ENCODE data around the gene ARF5.

ARF5 gene

DNA sequence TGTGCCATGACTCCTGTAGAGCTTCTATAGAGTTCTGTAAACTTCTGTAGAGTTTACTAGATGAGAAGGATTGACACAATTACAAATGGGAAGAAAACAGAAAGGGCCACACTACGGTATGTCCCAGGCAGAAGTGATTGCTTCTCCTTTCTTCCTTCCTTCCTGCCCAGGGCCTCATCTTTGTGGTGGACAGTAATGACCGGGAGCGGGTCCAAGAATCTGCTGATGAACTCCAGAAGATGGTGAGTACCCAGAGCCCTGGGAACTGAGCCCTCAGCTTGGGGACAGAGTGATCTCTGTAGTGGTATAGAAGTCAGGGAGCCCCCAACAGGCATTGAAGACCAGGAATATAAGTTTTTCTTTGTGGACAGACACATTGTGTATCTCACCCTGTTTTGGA lies 1.7 kb downstream of the ARF5 start:
- FAIRE-seq, result no peak

DNA sequence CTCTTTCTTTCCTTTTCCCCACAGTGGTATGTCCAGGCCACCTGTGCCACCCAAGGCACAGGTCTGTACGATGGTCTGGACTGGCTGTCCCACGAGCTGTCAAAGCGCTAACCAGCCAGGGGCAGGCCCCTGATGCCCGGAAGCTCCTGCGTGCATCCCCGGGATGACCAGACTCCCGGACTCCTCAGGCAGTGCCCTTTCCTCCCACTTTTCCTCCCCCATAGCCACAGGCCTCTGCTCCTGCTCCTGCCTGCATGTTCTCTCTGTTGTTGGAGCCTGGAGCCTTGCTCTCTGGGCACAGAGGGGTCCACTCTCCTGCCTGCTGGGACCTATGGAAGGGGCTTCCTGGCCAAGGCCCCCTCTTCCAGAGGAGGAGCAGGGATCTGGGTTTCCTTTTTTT lies 3.0 kb downstream of the ARF5 start:
- FAIRE-seq, result no peak

DNA sequence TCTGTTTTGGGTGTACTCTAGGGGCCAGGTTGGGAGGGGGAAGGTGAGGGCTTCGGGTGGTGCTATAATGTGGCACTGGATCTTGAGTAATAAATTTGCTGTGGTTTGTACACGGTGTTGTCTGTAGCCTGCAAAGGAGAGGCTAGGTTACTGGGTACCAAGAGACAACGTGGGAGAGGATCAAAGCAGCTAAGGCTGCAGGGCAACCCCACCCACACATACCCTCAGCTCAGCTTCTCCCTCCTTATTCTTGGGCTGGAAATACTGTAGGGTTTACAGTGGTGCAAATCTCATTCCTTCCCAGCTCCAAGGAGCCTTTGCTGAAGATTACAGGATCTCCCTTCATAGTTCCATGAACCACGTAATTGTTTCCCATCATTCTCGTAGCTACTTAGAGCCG lies 3.4 kb downstream of the ARF5 start:
- FAIRE-seq, result no peak

DNA sequence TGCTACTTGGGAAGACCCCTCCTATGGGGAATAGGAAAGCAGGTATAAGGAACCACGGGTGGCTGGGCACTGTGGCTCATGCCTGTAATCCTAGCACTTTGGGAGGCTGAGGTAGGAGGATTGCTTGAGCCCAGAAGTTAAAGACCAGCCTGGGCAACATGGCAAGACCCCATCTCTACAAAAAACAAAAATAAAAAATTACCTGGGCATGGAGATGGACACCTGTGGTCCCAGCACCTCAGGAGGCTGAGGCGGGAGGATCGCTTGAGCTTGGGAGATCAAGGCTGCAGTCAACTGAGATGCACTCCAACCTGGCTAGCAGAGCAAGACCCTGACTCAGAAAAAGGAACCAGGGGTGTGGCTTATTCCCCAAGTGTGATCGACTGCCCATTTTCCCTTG lies 4.3 kb downstream of the ARF5 start:
- FAIRE-seq, result no peak

DNA sequence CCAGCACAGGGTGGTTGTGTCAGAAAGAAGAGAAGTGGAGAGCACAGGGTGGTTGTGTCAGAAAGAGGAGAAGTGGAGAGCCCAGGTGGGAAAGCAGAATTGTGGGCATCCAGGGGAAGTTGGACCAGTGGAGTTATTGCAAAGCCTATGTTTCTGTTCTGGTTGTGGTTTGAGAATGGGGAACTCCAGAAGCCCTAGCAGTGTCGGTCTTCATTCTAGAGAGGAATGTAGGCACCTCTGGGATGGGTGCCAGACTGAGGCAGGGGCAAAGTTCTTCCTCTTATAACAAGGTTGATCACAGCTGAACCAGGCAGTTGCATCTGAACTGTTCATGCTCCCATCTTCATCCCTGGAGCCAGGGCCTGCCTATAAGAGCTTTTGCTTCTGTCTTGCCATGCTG lies 6.3 kb downstream of the ARF5 start:
- no peak for FAIRE-seq

DNA sequence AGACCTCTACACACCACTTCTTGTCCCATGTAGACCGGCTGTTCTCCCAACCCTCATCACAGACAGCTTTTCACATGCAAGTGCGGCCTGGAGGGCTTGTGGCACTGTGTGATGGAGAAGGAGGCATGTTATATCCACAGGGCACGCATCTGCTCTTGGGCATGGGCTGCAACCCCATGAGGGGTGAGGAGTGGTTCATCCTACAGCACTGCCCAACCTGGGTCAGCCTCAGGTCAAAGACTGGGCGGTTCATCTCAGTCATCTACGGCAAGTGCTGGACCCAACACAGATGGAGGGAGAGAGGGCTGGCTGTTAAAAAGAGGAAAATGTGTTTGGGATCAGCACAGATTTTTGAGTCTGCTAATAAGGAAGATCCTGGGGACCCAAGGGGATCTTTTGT lies 7.5 kb downstream of the ARF5 start:
- no peak for FAIRE-seq

DNA sequence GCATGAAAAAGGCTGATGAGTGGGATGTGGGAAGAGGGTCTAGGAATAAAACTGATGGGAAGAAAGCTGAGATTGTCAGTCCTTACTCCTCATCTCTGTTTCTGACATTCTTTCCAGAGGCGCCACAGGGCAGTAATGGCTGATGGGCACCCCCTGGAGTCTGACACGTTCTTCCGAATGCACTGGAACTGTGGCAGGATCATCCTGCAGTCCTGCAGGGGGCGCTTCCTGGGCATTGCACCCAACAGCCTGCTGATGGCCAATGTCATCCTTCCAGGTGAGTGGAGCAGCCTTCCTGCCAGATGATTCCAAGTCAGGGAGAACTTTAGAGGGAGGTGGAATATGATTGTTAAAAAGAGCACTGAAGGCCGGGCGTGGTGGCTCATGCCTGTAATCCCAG lies 10.1 kb downstream of the ARF5 start:
- FAIRE-seq, result no peak

DNA sequence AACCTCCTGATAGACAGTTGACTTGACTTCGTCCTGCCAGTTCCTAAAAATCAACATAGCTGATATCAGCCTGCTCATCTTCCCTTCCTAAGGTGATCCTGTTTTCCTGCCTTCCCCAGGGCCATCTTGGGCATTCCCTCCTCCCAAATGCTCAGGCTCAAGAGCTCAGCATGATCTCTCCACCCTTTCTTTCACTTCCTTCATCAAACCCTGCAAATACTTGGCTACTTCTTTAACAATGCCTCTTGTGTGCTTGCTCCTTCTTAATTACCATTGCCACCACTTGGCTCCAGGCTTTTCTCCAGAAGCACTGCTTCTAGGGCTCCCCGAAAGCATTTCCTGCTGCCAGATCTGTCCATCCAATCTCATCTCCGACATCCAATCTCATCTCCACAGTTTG lies 12.7 kb downstream of the ARF5 start:
- no peak for FAIRE-seq

DNA sequence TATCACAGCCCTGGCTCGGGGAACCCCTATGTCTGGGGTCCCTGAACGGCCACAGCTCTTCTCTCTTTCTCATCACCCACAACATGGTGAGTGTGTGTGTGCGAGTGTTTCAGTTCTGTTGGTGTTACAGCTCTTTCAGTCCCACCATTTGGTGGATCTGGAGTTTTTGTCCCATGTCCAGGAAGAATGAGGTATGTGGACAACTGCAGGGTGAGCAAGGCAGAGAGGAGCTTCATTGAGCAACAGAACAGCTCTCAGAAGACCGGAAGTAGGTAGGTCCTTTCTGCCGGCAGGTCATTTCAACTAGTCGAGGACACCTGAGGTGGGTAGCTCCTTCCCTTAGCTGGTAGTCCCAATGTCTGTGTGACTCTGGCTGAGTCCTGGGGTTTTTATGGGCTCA lies 20.2 kb downstream of the ARF5 start:
- no peak for FAIRE-seq

DNA sequence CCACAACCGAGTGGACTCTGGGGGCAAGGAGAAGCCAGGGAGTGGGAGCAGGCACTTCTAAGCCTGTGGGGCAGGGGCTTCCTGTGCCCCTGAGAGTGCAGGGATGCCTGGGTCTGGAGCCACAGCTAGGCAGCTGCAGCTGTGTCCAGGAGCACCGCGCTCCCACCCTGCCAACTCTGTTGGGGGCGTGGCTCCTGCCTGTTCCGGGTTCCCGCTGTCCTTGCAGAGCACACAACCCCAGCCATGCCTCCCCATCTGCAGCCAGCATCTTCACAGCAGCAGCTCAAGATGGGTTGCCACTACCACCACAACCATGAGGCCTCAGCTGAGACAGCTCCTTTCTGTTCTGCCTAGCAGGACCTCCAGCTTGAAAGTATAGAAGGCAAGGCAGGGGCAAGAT lies 21.1 kb downstream of the ARF5 start:
- no peak for FAIRE-seq

DNA sequence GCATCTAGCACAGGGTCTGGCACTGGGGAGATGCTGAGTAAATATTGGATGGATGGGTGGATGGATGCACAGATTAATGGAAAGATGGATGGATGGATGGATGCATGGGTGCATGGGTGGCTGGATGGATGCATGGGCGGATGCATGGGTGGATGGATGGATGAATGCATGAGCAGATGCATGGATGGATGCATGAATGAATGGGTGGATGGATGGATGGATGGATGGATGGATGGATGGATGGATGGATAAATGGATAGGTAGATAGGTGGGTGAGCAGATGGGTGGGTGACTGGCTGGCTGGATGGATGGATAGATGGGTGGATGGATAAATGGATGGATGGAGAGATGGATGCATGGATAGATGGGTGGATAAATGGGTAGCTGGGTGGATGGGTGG lies 24.1 kb downstream of the ARF5 start:
- FAIRE-seq, result no peak

DNA sequence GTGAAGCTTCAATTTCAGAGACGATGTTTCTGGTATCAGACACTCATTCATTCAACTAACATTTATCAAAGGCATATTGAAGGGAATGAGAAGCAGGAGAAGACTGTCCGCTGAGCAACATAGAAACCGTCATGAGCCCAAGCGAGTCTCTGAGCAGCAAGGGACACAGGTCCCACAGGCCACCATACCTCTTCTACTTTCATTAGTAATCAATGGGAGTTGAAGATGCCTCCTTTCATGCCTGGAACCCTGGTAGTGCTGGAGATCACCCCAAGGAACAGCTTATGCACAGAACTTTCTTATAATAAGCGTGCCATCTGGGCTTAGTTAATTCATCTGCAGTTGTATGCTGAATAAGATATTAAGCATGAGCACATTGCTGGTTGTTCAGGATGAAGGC lies 28.5 kb downstream of the ARF5 start:
- no peak for FAIRE-seq

DNA sequence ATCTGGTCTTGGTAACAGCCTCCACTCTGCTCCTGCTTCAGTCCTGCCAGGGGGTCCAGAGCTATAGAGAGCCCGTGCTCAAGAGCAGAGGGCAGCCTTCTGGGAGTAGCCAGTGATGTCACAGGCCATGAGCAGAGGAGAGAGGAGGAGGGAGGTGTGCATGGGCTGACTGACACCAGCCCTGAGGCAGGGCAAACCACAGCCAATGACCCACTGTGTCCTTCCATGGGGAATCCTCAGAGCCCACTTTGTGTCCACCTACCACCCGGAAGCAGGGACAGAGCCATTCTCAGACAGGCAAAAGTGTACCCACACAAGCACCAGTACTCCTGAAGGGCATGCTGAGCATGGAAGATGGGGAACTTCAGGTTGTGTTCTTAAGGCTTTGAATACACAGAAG lies 29.8 kb downstream of the ARF5 start, which contains the start of gene PAX4:
Gene PAX4, minus strand, starts transcription at position 101 of the 400 bp plus-strand sequence. CDS start 2,214 bp downstream, outside the sequence.
- no peak for FAIRE-seq

DNA sequence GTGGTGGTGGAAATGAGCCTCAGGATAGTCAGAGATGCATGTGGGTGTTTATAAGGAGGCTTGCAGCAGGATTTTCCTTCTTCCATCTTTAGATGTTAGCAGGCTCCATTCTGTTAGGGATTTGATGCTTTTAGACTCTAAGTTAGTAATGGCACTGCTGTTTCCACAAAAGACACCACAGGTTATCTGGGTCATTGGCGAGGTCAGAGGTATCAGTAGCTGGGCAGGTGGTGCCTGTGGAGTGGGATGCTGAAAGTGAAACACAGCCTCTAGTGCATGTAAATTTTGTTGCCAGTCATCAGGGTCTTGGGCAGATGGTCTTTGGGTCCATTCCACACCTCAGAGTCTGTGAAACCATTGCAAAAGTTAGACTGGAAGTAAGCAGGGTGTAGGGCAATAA lies 30.6 kb downstream of the ARF5 start:
- no peak for FAIRE-seq

DNA sequence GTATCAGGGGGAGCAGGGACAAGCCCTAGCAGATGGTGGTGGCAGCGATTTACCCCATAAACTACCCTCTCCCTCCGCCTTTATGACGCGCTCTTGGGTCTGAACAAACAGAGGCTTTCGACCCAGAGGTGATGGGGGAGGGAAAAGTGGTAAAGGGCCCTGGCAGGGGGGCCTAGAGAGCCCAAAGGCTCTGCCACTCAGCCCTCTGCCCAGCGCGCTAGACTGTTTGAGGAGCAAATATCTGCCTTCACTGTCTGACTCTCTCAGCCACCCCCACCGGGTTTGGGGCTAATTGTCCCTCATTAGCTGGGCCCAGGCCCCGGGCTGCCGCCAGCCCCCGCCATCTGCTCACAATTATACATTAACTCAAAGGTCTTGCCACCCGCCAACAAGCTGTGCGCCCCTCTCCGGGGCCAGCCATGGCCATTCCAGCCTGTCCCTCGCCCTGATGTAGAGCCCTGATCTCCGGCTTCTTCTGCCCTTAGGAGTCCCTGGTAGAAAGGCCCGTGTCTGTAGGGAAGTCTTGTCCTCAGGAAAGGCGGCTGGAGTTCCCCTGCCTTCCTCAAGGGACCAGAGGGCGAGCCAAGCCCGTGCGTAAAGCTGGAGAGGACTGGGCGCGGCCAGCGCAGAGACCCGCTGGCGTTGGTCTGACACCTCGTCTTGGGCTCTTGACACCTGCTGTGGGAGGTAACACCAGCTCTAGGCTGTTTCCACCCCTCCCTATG lies 31.6 kb downstream of the ARF5 start:
- no peak for FAIRE-seq

DNA sequence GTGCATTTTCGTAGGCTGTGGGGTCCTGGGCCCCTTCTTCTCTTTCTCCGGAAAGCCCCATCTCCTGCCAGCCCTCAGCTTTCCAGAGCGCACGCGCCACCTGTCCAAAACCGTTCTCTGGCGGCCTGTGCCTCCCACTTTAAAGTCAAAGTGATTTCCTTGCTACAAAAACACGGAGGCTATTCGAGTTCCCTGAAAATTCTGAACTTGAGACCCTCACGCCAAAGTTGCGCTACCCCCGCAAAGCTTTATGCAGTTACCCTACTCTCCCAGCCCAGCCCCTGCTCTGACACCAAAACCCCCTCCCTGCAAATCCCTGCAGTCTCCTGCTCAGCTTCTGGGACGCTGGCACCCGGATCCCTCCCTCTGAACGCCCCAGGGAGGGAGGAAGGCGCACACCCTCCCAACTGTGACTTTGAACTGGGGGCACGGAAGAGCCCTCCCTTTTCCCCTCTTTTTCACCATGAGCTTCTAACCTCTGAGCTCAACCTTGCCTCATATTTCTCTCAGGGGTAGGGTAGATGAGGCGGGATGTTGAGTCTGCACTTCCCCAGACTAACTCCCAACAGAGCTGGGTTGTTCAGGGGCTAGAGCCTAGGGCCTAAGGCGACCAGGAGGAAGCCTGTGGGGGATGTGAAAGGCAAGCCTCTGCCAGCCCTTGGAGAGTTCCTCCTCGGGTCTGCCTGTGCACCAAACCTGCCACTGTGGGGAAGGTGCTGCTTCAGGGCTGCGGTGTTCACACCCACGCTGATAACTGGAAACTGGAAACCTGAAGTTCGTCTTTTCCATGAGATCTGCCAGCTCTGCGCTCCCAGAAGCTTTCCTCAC lies 32.4 kb downstream of the ARF5 start:
- FAIRE-seq, result no peak

DNA sequence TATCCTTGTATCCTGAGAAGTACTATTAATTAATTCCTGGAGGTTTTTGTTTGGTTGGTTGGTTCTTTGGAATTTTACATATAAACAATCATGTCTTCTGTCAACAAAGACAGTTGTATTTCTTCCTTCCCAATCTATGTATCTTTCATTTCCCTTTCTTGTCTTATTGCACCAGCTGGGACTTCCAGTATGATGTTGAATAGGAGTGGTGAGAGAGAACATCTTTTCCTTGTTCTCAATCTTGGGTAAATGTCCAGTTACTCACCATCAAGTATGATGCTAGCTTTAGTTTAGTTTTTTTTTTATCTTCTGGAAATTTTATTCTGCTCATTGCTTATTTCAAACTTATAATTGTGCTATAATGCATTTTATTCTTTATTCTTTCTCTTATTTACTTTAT lies 37.1 kb downstream of the ARF5 start:
- no peak for FAIRE-seq

DNA sequence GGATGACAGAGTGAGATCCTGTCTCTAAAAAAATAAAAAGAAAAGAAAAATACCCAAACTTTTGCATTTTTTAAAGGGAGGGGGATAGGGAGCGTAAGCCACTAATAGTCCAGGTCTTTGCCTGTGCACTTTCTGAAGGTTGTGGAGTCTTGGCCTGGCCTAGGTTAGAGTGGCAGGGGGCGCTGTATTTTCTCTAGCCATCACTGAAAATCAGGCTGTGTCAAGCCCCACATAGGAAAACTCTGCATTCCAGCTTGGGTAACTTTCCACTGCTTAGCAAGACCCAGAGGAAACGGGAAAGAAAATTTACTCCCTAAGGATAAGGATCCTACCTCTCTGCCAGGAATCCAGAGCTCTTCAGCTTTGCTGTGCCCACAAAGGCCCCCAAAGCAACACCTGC lies 40.2 kb downstream of the ARF5 start:
- no peak for FAIRE-seq

DNA sequence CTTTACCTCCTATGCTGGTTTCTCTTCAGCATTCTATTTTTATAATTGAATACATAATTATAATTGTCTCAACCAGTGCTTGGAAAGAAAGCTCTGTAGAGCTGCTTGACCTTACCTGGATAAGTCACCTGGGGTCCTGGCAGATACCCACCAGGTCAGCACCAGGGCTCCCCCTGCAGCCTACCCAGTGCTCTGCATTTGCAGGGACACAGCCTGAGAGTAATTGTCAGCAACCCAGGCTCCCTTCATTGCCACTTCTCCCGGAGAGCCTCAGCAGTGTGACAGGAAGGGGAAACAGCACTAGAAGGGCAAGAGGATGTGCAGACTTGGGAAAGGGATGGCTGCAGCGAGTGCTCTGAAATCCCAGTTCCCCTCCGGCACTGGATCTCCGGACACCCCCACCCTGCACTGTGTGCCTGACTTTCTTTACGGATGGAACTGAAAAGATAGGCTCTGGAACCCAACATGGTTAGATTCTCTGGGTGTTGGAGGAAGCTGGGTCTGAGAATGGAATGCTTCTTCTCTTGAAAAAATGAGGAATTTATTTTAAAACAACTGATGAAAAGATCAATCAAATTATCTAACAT lies 41.1 kb downstream of the ARF5 start:
- FAIRE-seq, result no peak

DNA sequence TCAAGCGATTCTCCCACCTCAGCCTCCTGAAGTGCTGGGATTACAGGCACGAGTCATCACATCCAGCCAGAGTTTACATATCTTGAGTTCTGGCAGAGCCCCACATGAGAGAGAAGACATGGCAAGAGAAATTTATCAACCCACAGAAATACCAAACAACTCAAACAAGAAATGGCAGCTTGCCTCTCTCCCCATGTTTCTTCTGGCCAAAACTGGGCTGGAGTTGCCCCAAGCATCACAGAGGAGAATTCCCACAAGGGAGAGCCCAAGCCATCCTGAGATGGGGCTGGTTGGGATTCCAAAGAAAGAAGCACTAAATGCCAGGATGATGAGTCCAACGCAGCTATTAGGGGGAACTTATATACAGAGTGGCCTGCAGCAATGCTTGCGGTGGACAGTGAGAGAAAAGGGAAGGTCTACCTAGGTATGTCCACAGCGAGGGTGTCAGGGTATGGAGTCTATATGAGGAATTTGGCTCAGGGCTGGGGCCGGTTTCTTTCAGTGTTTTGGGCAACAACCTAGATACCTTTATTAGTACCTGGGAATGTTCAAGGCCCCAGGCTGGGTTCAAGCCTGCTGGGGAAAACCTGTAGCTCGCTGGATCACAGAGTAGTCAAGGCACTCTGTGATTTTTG lies 44.2 kb downstream of the ARF5 start:
- FAIRE-seq, result no peak

DNA sequence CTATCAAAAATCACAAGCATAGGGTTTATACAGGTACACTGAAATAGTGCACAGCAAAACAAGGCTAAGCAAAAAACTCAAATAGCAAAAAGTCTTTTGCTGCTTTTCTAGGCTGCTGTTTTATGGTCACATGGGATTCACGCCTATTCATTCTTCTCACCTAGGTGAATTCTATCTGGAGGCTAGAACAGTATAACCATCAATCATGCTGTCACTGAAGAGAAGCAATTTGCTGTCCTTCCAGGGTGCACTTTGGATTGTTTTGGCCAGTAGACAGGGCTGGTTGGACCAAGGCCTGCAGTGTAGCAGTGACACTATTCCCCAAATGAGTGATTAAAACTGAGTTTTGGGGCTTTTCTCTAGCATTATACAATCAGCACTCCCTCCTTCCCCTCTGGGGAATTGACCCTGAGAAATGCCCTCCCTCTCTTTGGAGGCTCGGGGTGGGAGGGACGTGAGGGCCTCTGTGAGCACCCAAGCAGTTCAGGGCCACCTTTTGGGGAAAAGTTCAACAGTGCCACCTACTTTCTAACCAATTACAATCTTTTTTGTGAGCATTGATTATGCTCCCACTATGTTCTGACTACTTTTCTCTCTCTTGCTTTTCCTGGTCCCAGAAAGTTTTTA lies 47.6 kb downstream of the ARF5 start:
- no peak for FAIRE-seq

DNA sequence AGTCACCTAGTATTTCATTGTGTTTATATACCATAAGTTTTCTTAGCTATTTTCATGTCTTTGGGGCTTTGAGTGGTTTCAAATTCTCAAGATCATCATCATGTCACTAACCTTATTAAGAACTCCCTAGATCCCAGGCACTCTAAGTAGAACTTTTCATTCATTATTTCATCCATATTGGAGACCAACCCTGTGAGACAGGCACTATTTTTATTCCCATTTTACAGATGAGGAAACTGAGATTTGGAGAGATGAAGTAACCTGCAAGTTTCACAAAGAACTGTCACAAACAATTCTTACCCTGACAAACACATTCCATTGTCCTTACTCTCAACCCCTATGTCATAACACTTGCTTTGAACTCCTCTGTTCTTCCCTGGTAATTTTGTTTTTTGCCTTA lies 50.0 kb downstream of the ARF5 start:
- no peak for FAIRE-seq
